SK-N-SH (cell line): ENCODE measurements around the gene PAM16.

ENCODE experiments used
- CTCF ChIP-seq: fragments of 200-600 bp; sonication (generic); IDR thresholded peaks from 2 replicates; pipeline ENCODE4 v1.6.1; 2017; ENCODE audit warnings: antibody characterized with exemption, mild to moderate bottlenecking, moderate library complexity
- EZH2phosphoT487 ChIP-seq: fragments of 200-600 bp; sonication (generic); IDR thresholded peaks from 2 replicates; pipeline ENCODE4 v1.6.1; 2017; ENCODE audit warnings: low read depth, mixed run types, mild to moderate bottlenecking, antibody characterized with exemption, moderate library complexity, borderline replicate concordance
- FOSL2 ChIP-seq: IDR thresholded peaks from 2 replicates; pipeline ENCODE4 v1.4.0; 2012; ENCODE audit warnings: low read depth, mild to moderate bottlenecking, moderate library complexity, borderline replicate concordance
- FOXJ3 ChIP-seq: sonication (generic); formaldehyde crosslinking; IDR thresholded peaks from 2 replicates; pipeline ENCODE4 v1.5.1; 2020; ENCODE audit warnings: mild to moderate bottlenecking, missing genetic modification reagents
- FOXM1 ChIP-seq: IDR thresholded peaks from 2 replicates; pipeline ENCODE4 v1.4.0; 2012; ENCODE audit warnings: low read depth, mild to moderate bottlenecking
- JUND ChIP-seq: IDR thresholded peaks from 2 replicates; pipeline ENCODE4 v1.4.0; 2012
- MEF2A ChIP-seq: IDR thresholded peaks from 2 replicates; pipeline ENCODE4 v1.4.0; 2012; ENCODE audit warnings: low read depth, borderline replicate concordance
- POLR2AphosphoS5 ChIP-seq: IDR thresholded peaks from 2 replicates; pipeline ENCODE4 v1.6.1; 2012; ENCODE audit warnings: low read depth, low read length
- TAF1 ChIP-seq: IDR thresholded peaks from 2 replicates; pipeline ENCODE4 v1.6.1; 2012; ENCODE audit warnings: low read depth, mild to moderate bottlenecking, low read length, moderate library complexity, borderline replicate concordance
- USF2 ChIP-seq: fragments of 150-350 bp; IDR thresholded peaks from 2 replicates; pipeline ENCODE4 v1.6.1; 2017; ENCODE audit warnings: antibody characterized with exemption, low read length, low read depth, borderline replicate concordance
- TF ChIP-seq, protein P1 (sequence below): IDR thresholded peaks from 2 replicates; pipeline ENCODE4 v1.4.0; 2012; ENCODE audit warnings: low read depth, borderline replicate concordance

- TF ChIP-seq JUND, result no peak
- no peak for TF ChIP-seq CTCF
- TF ChIP-seq MEF2A, result no peak
- no peak for TF ChIP-seq FOXM1
- TF ChIP-seq, protein P1, sequence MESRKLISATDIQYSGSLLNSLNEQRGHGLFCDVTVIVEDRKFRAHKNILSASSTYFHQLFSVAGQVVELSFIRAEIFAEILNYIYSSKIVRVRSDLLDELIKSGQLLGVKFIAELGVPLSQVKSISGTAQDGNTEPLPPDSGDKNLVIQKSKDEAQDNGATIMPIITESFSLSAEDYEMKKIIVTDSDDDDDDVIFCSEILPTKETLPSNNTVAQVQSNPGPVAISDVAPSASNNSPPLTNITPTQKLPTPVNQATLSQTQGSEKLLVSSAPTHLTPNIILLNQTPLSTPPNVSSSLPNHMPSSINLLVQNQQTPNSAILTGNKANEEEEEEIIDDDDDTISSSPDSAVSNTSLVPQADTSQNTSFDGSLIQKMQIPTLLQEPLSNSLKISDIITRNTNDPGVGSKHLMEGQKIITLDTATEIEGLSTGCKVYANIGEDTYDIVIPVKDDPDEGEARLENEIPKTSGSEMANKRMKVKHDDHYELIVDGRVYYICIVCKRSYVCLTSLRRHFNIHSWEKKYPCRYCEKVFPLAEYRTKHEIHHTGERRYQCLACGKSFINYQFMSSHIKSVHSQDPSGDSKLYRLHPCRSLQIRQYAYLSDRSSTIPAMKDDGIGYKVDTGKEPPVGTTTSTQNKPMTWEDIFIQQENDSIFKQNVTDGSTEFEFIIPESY, result no peak
- TF ChIP-seq POLR2AphosphoS5, result no peak
- no peak for TF ChIP-seq EZH2phosphoT487
- TF ChIP-seq FOXJ3 (CRISPR knock-in tag), result no peak
- TF ChIP-seq FOSL2, result no peak
- no peak for TF ChIP-seq TAF1
- TF ChIP-seq USF2, result no peak
These were observed 47.1 kb downstream of the PAM16 start for GRCh38 chr16:4303973-4304372.
